KOPT-K1 (cell line): Measurements from ENCODE around the gene KIF25.

Source experiments
- H3K27ac ChIP-seq: fragments of 200-600 bp; sonication (generic); 2 replicates; pipeline ENCODE4 v1.5.1; 2016; ENCODE audit warnings: antibody characterized with exemption, mild to moderate bottlenecking, low read depth, low read length; ENCODE audit not compliant: poor library complexity, severe bottlenecking
- H3K36me3 ChIP-seq: fragments of 200-600 bp; sonication (generic); 2 replicates; pipeline ENCODE4 v1.5.1; 2017; ENCODE audit warnings: antibody characterized with exemption, mild to moderate bottlenecking, low read length, moderate library complexity; ENCODE audit not compliant: insufficient read depth
- H3K9me3 ChIP-seq: fragments of 200-600 bp; sonication (generic); 2 replicates; pipeline ENCODE4 v1.5.1; 2017; ENCODE audit warnings: antibody characterized with exemption, low read length, mild to moderate bottlenecking; ENCODE audit not compliant: insufficient read depth, poor library complexity, severe bottlenecking

Gene KIF25

GRCh38 chr6:168049706-168050224, 52.3 kb downstream of the KIF25 start:
- H3K9me3 ChIP-seq, result no peaks in the 10 kb centered on the region
- H3K27ac ChIP-seq, result no peak overlapping the region
- no peaks in the 10 kb centered on the region for H3K36me3 ChIP-seq

- no peaks in the 10 kb centered on the region for H3K36me3 ChIP-seq
- H3K27ac ChIP-seq, result no peak overlapping the region
- H3K9me3 ChIP-seq, result no peaks in the 10 kb centered on the region
Measured at GRCh38 chr6:168050225-168050880, 52.9 kb downstream of the KIF25 start.

- Histone ChIP-seq H3K27ac (no peak overlapping the region), H3K9me3 (no peaks in the 10 kb centered on the region), H3K36me3 (no peaks in the 10 kb centered on the region)
Measured at GRCh38 chr6:168050881-168051586, 53.6 kb downstream of the KIF25 start.

- Histone ChIP-seq H3K27ac (no peak overlapping the region), H3K9me3 (no peaks in the 10 kb centered on the region), H3K36me3 (no peaks in the 10 kb centered on the region)
Measured at GRCh38 chr6:168051648-168052047, 54.2 kb downstream of the KIF25 start.

- no peak overlapping the region for H3K27ac ChIP-seq
- no peaks in the 10 kb centered on the region for H3K9me3 ChIP-seq
- no peaks in the 10 kb centered on the region for H3K36me3 ChIP-seq
Measured at GRCh38 chr6:168052291-168052891, 54.9 kb downstream of the KIF25 start.

GRCh38 chr6:168053086-168053956, 55.9 kb downstream of the KIF25 start:
- H3K9me3 ChIP-seq, result no peaks in the 10 kb centered on the region
- H3K36me3 ChIP-seq, result no peaks in the 10 kb centered on the region
- H3K27ac ChIP-seq, result no peak overlapping the region

GRCh38 chr6:168053957-168054471, 56.5 kb downstream of the KIF25 start:
- Histone ChIP-seq H3K27ac (no peak overlapping the region), H3K9me3 (peaks cover 5% of the 10 kb centered on the region), H3K36me3 (no peaks in the 10 kb centered on the region)

GRCh38 chr6:168054765-168055560, 57.5 kb downstream of the KIF25 start:
- Histone ChIP-seq H3K27ac (no peak overlapping the region), H3K9me3 (peaks cover 13% of the 10 kb centered on the region), H3K36me3 (no peaks in the 10 kb centered on the region)

- Histone ChIP-seq H3K36me3 (no peaks in the 10 kb centered on the region), H3K27ac (no peak overlapping the region), H3K9me3 (peaks cover 13% of the 10 kb centered on the region)
Measured at GRCh38 chr6:168055696-168056489, 58.4 kb downstream of the KIF25 start.

- H3K36me3 ChIP-seq, result no peaks in the 10 kb centered on the region
- H3K27ac ChIP-seq, result no peak overlapping the region
- peaks cover 13% of the 10 kb centered on the region for H3K9me3 ChIP-seq
Measured at GRCh38 chr6:168056892-168057527, 59.5 kb downstream of the KIF25 start.

- Histone ChIP-seq H3K9me3 (peaks cover 13% of the 10 kb centered on the region), H3K36me3 (no peaks in the 10 kb centered on the region)
Measured at GRCh38 chr6:168057836-168058235, 60.4 kb downstream of the KIF25 start.

GRCh38 chr6:168058691-168059551, 61.5 kb downstream of the KIF25 start:
- Histone ChIP-seq H3K9me3 (peaks cover 21% of the 10 kb centered on the region), H3K27ac (no peak overlapping the region), H3K36me3 (no peaks in the 10 kb centered on the region)

More at GRCh38 chr6:168057836-168058235, 60.4 kb downstream of the KIF25 start:
- no peak overlapping the region for H3K27ac ChIP-seq
